Activated CD8-positive, alpha-beta memory T cell treated with anti-CD3 and anti-CD28 coated beads, Interleukin-2, amount 50 U/mL, for 24 hours (primary cell): Measurements from ENCODE around the gene CSF2.

ENCODE experiments used
- DNase-seq: peaks from one replicate; pipeline ENCODE4 v3.0.0-alpha.2; 2020; ENCODE audit errors: extremely low read depth

The CSF2 gene

DNA sequence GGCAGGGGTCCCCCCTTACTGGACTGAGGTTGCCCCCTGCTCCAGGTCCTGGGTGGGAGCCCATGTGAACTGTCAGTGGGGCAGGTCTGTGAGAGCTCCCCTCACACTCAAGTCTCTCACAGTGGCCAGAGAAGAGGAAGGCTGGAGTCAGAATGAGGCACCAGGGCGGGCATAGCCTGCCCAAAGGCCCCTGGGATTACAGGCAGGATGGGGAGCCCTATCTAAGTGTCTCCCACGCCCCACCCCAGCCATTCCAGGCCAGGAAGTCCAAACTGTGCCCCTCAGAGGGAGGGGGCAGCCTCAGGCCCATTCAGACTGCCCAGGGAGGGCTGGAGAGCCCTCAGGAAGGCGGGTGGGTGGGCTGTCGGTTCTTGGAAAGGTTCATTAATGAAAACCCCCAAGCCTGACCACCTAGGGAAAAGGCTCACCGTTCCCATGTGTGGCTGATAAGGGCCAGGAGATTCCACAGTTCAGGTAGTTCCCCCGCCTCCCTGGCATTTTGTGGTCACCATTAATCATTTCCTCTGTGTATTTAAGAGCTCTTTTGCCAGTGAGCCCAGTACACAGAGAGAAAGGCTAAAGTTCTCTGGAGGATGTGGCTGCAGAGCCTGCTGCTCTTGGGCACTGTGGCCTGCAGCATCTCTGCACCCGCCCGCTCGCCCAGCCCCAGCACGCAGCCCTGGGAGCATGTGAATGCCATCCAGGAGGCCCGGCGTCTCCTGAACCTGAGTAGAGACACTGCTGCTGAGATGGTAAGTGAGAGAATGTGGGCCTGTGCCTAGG, at the start of gene CSF2:
CSF2 (plus strand) TSS at position 559 of the 783 bp plus-strand sequence; CDS start at position 594, 35 bp downstream.
- no peak for DNase-seq

- no peak for DNase-seq
These were observed 49.5 kb upstream of the CSF2 start for GRCh38 chr5:132024117-132024435.

DNA sequence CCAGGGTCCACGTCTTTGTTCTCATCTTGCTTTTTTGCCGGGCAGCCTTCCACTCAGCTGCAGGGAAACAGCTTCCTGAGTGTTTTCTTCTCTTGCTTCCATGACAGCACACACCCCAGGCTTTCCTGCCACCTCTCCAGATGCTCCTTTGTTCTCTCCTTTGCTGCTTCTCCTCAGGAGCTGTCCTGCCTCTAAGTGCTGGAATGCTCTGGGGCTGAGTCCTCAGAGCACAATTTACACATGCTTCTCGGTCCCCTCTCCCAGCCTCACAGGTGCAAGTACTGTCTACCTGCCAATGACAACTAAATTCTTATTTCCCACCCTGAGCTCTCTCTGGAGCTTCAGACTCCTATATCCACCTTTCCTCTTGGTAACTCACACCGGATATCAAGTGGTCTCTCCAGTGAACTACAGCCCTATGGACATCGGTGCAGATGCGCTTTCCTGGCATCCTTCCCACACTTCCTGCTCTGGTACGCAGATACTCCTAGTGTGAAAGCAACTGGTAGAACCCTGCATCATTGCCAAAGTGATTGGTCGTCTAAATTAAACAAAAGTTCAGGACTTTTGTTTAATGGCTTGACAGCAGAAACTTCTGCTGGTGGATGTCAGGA, 48.7 kb upstream of the CSF2 start:
- DNase-seq: no peak

DNA sequence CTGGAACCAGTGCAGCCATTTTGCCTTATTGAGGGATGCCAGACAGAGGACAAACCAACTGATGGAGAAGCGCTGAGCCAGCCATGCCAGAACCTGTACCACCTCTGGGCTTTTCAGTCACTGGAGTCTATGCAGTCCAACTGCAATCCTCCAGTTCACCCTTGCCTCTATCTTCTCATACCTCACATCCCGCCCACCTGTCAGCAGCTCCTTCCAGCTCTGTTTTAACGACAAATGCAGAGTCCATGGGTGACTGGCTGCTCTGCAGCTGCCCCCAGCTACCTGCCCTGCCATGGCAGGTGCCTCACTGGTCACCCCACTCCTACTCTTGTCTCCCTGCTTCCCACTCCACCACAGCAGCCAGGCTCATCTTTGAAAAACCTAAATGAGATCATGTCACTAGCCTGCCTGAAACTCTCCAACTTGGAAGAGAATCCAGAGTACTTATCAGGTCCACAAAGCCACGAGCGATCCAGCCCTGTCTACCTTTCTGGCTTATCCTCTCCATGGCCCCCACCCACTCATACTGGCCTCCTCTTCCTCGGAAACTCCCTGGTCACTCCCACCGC, 48.1 kb upstream of the CSF2 start:
- no peak for DNase-seq

DNA sequence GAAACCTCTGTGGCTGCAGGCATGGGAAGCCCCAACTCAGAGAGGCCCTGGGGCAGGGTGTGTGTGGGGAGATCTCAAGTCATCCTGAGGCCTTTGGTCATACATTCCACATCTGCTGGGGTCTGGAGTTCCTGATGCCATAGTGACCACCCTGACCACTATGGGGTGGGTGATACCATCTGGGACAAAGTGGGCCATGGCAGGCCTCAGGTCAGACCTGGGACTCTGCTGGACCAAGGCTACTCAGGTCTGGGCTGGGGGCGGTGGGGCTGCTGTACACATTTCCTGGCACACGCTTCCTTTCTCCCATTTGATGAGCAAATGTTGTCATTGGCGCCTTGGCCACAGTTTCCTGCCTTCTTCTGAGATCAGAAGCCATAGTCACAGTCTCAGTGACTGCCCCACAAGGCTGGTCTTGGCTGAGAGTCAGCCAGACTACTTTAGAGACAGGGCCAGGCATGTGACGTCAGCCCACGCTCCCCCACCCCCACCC, 47.0 kb upstream of the CSF2 start:
- DNase-seq: no peak

DNA sequence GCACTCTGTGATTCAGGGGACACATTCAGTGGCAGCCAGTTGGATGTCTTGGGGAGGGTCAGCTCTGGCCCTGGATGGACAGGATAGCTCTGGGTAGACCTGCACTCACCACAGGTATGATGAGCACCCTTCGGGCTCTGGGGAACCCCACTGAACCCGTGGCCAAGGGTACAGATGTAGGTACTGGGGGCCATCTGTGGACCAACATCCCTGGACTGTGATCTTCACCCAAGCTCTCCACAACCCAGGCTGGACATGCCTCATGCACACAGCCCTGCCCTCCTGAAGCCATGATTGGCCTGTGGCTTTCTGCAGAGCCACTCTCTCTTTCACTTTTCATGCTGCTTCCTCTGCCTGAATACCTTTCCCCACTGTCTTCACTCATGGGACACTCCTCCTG, 46.6 kb upstream of the CSF2 start:
- DNase-seq: no peak

DNA sequence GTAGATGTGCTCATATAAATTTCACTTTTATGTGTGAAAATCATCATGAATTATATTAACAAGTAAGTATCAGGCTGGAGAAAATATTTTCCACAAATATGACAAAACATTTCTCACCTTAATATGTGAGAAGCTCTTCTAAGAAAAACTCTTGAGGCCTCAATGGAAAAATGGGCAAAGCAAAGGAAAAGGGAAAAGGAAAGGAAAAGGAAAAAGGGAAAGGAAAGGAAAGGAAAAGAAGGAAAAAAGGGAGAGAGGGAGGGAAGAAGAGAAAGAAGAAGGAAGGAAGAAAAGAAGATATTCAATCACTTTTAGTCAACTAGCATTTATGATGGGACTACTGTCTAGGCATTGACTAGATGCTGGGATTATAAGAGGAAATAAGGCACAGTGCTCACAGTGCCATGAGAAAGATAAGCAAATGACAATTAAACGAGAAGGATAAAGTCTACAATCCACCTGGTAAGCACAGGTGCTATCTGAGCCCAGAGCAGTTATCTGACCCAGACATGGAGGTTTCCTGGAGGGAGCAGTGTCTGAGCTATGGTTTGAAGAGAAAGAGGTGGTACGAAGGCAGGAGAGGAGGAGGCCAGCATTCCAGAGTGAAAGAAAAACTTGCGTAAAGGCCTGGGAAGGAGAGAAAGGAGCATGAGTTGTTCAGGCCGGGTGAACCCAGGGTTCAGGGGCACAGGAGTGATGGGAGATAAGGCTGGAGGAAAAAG, 43.8 kb upstream of the CSF2 start:
- DNase-seq: no peak

- DNase-seq: no peak
These were observed 43.0 kb upstream of the CSF2 start for GRCh38 chr5:132030610-132031009.

DNA sequence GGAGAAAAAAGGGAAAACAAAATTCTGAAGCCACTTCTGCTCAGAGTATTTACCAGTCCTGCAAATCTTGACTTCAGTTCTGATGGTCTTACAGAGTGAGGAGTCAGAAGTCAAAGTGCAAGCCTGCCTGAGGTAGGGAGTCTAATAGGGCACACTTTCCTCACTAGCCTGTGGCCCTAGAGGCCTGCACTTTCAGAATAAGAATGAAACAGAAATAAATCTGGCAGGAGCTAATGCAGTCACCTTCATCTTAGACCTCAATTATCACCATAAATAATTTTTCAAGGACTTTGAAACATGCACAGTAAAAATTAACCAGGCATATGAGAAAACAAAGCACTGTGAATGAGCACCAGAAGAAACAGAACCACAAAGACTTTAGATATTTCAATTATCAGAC, 41.4 kb upstream of the CSF2 start:
- no peak for DNase-seq

DNA sequence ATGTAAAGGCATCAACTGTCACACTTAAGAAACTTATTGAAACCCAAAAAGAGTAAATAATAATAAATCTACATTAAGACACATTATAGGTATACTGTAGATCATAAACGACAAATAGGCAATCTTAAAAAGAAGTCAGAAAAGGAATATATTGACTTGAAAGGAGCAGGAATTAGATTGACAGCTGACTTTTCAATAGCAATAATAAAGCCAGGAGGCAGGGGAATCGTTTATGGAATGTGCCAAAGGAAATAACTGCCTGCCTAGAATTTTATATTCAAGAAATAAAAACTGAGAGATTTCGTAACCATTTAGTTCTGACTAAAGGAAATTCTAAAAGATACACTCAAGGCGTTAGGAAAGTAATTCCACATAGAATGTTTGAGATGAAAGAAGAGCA, 40.5 kb upstream of the CSF2 start:
- no peak for DNase-seq

GRCh38 chr5:132037353-132037752, 36.2 kb upstream of the CSF2 start:
- DNase-seq: no peak

- no peak for DNase-seq
These were observed 29.4 kb upstream of the CSF2 start for GRCh38 chr5:132044207-132044606.

DNA sequence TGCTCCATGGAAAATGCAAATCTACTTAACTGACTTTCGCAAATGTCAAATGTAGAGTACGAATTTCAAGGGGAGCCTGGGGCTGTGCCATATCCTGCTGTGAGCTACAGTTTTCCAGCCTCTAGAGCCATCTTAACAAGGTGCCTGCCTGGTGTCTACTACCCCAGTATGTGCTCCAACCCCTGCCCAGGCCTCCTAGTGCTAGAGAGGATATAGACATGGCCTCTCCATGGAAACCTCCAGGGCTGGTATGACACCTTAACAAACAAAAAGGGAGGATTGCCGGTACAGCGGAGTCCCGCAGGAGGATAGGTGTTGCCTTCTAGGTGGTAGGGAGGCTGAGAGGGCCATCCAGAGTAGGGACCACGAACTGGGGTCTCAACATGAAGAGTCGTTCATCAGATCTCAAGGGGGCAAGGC, 26.7 kb upstream of the CSF2 start:
- no peak for DNase-seq

DNA sequence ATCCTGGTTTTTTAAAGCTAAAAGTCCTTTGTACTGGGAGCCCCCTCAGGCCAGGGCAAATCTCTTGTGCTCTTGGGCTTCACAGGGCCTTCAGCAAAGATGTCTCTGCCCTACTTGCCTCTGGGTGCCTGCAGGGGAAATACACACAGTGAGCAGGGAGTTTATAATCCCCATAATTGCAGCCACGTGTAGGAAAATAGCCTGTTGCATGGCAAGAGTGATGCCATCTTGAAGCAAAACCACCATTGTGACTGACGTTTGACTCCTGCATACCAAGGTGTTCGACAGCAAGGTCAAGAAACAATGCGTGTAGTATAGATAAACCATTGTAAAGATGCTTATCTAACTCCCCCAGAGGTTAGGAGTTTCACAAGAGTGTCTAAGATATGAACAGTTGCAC, 24.5 kb upstream of the CSF2 start:
- DNase-seq: no peak

DNA sequence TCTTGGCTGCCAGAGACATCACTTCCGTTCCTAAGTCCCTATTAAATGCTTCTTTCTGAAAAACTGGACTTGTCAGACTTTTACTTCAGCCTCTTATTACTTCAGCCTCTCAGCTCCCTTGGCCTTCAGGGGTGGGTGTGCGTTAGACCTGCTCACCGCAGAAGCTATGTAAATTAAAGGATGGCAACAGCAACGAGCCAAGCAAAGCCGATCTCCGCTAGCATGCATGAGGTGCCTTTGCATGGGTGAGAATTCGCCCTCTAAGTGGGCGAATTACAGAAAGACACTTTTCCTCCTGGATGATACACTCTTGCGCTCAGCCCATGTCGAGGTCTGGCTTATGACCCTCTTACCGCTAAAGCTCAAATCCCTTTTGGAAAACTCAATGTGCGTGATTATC, 24.0 kb upstream of the CSF2 start:
- no peak for DNase-seq

- no peak for DNase-seq
These were observed 23.5 kb upstream of the CSF2 start for GRCh38 chr5:132050136-132050535.

- no peak for DNase-seq
These were observed 22.7 kb upstream of the CSF2 start for GRCh38 chr5:132050661-132051552.

GRCh38 chr5:132052520-132052919, 21.1 kb upstream of the CSF2 start:
- DNase-seq: no peak

DNA sequence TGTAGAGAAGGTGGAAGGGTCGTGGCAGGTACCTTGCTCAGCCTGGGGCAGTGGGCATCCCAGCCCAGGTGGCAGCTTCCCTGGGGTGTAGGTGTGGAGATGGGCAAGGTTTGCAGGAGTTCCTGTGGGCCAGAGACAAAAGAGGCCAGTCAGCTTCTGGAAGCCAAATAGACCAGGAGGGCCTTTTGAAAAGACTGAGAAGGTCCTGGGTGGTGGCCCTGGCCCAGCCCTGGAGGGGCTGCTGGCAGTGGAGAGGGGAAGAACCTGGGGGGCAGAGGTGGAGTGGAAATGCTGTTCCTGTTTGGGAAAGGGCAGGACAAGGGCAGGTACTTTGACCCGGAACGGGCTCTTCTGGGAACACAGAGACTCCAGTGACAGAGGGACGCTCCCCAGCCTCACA, 20.1 kb upstream of the CSF2 start:
- DNase-seq: no peak

DNA sequence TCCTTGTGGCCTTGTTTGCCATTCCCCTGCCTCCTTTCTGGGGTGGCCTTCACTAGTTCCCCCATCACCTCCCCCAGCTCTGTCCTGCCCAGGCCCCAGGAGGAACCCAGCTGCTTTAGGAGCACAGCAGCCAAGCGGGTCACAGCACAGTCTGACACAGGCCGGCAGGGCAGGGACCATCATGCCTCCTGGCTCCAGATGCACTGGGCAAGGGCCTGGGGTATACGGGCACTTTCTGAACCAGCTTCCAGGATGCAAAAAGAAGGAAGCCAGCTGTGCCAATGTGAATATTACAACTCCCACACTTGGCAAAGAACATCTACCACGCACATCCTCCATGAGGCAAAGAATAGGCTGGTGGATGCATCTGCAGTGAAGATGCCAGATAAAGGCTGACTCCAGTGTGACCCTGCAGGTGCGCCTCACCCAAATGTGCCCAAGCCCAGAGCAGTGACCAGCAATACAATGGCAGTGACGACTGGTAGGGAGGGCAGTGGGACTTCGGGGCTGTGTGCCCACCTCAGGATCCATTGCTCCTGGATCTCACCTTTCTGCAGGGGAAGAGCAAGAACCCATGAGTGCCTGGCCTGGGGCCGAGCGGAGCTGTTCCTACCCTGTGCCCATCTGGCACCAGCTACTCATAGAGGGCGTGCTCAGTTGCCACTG, 19.4 kb upstream of the CSF2 start:
- no peak for DNase-seq
